AG08396 (cell line): ENCODE results near the gene CCN6.
A peak's percentile ranks its signal among the peaks of the same experiment; 100 is the strongest.

Experiments used
- DNase-seq: peaks from one replicate; pipeline ENCODE4 v3.0.0; 2012; ENCODE audit warnings: low spot score, mixed read lengths

The CCN6 gene

GRCh38 chr6:112117554-112117953, 63.6 kb downstream of the CCN6 start:
- peak; percentile 14 for DNase-seq

- DNase-seq = no peak
Measured at GRCh38 chr6:112118034-112118433, 64.1 kb downstream of the CCN6 start.
